ENCODE measurements around the gene SPECC1.
"Not testable (repeated sequence)": the region's sequence is repeated elsewhere in the genome, so short reads cannot be mapped to it uniquely, and the experiment has no call there.

SPECC1 gene

DNA sequence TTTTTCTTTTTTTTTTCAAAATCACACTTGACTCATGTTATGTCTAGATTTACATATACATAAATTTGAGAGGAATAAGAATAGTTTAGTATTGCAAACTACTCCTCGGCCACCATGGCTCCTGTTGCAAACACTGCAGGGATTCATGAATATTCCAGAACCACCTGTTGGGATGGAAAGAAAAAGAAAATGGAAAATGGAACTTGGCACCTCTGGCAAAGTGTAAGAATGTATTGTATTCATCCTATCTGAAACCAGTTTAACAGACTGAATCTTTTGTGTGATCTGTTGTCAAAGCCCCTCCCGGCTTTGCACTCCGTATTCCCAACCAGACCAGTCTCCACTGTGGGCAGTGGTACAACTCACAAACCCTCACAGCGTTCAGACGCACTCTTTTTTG is 124.4 kb downstream of the SPECC1 start:
- DNase-seq = no peak

DNA sequence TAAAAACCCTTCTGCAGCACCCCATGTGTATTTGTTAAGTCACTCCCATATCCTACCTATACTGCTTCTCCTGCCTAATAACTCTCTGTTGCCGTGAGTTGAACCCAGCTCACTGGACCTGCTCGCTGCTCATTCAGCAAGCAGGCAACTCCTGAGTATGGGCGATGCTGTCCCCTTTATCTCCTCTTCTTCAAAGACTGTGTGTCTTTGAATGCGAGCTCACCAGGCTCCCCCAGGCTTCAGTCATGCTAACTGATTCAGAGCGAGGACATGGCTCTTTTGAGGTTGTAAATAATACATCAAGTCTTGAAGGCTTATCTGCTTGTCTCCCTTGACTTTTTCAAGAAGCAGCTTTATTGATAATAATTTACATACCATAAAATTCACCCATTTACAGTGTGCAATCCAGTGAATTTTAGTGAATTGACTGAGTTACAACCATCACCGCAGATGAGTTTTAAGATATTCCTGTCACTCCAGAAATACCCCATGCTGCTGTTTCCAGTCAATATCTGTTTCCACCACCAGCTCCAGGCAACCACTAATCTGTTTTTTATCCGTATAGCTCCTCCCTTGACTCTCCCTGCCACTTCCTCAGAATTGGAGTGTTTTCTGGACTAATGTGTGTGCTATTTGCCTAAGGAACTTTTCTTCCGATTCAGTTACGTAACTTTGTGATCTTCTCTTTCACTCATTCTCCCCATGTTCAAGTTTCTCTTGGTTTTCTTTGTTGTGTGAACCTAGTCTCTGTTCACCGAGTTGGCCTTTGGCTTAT is 132.2 kb downstream of the SPECC1 start:
- DNase-seq = no peak

- no peak for DNase-seq
These were observed 133.1 kb downstream of the SPECC1 start for GRCh38 chr17:20142268-20142667.

- DNase-seq = no peak
These were observed 134.6 kb downstream of the SPECC1 start for GRCh38 chr17:20143740-20144139.

GRCh38 chr17:20145567-20145966 is 136.4 kb downstream of the SPECC1 start:
- no peak for DNase-seq

DNA sequence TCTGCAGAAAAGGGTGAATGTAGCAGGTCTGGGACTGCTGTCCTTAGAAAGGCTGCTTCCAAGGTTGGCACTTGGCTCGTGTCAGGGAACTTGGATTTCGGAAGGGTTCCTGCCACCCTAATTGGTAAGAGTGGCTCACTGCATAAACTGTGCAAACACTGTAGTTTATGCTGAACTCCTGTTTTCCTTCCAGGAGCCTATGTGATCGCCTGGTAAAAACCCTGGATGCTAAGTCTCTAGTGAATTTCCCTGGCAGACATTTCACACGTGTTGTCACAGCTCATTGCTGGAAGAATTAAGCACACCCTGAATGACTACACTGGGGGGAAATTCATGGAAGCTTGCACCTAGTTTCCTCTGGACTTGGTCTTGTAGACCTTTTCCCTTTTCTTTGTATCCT is 140.1 kb downstream of the SPECC1 start:
- no peak for DNase-seq

GRCh38 chr17:20151174-20151573 is 142.0 kb downstream of the SPECC1 start:
- no peak for DNase-seq

- no peak for DNase-seq
These were observed 144.1 kb downstream of the SPECC1 start for GRCh38 chr17:20153231-20153630.

DNA sequence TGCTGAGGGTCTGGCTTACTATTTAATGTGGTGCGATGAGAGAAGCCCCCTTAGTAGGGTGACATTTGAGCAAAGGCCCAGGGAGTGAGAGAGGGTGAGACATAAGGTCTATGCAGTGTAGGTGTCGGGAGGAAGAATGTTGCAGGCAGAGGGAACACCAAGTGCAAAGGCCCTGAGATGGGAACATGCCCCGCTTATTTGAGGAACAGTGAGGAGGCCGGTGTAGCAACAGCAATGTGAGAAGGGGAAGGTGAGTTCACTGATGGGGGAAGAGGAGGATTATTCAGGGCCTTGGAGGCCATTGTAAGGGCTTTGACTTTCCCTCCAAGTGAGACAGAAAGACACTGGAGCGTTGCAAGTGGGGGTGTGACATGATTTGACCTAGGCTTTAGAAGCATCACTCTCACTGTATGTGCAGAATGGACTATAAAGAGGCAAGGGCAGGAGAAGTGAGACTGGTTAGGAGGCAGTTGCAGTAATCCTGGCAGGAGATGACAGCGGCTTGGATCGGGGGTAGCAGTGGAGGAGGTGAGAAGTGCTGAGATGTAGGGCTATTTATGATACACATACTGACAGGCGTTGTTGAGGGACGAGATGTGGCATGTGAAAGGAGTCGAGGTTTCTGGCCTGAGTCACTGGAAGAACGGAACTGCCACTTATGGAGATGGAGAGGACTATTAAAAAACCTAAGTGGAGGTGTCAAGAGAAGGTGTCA is 145.3 kb downstream of the SPECC1 start:
- DNase-seq = no peak

- peak; percentile 89 for DNase-seq
These were observed 146.4 kb downstream of the SPECC1 start for GRCh38 chr17:20155258-20156195.

- DNase-seq = peak; percentile 20
These were observed 147.2 kb downstream of the SPECC1 start for GRCh38 chr17:20156196-20157000.

GRCh38 chr17:20157001-20157310 is 147.8 kb downstream of the SPECC1 start:
- DNase-seq = no peak

DNA sequence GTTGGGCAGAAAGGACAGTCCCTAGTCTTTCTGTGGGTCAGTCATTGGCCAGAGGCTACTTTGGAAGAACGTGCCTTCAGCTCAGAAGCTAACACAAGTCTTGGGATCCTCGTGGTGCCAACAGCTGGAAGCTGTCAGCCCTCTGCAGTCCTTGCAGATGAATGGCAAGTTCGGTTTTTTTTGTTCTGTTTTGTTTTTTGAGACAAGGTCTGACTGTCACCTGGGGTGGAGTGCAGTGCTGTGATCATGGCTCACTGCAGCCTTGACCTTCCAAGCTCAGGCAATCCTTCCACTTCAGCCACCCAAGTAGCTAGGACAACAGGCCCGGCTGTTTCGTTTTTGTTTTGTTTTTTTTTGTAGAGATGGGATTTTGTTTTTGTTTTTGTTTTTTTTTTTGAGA is 149.4 kb downstream of the SPECC1 start:
- DNase-seq = no peak

DNA sequence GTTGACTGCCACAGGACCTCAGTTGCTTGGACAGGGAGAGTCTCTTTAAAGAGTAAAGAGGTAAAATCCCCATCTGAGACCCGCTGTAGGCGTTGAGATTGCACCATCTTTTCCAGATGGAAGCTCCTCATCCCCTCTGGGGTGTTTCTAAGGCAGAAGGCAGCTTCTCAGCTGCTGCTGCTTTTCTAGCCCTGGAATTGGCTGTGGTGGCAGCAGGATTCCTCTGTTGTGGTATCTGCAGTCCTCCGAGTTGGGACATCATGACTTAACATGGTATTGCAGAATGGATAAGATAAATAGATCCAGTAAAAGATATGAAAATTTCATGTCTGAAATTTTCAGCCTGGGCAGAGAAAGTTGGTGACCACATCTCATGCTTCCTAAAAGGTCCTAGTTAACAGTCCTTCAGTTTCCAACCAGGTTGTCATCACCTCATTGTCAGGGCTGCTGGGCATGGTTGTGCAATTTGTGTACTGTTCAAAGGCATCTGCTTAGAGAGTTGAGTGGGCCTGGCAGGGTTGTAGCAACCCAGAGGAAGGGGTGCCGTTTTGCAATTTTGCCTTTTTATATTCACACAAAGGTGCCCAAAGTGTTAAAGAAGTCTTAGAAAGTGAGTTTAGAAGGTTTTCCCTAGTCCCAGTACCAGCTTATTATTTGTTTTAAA is 150.4 kb downstream of the SPECC1 start:
- DNase-seq = no peak

DNA sequence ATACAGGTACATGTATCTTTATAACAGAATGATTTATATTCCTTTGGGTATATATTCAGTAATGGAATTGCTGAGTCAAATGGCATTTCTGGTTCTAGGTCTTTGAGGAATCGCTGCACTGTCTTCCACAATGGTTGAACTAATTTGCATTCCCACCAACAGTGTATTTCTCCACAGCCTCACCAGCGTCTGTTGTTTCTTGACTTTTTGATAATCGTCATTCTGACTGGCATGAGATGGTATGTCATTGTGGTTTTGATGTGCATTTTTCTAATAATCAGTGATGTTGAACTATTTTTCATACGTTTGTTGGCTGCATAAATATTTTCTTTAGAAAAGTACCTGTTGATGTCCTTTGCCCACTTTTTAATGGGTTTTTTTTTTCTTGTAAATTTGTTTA is 156.4 kb downstream of the SPECC1 start:
- not testable (repeated sequence) for DNase-seq

GRCh38 chr17:20170085-20170484 is 160.9 kb downstream of the SPECC1 start:
- DNase-seq = no peak

GRCh38 chr17:20171741-20172365 is 162.7 kb downstream of the SPECC1 start:
- no peak for DNase-seq

- no peak for DNase-seq
These were observed 163.2 kb downstream of the SPECC1 start for GRCh38 chr17:20172376-20172775.

DNA sequence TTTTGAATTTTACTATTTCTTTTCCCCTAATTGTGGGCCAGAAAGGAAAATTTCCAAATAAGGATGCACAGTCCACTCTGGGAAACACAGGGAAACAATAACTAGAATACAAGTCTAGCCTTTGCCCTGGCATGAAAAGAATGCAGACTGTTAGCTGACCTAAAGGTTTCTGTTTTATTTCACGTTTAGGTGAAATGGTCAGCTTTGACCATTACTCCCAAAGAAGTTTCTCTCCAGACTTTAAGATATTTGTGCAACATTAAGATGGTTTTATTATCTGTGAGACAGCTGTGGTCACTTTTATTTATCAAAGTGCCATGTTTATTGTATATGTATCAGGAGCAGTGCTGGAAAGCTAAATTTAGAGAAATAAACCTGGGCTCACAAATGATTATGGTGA is 163.9 kb downstream of the SPECC1 start:
- no peak for DNase-seq

DNA sequence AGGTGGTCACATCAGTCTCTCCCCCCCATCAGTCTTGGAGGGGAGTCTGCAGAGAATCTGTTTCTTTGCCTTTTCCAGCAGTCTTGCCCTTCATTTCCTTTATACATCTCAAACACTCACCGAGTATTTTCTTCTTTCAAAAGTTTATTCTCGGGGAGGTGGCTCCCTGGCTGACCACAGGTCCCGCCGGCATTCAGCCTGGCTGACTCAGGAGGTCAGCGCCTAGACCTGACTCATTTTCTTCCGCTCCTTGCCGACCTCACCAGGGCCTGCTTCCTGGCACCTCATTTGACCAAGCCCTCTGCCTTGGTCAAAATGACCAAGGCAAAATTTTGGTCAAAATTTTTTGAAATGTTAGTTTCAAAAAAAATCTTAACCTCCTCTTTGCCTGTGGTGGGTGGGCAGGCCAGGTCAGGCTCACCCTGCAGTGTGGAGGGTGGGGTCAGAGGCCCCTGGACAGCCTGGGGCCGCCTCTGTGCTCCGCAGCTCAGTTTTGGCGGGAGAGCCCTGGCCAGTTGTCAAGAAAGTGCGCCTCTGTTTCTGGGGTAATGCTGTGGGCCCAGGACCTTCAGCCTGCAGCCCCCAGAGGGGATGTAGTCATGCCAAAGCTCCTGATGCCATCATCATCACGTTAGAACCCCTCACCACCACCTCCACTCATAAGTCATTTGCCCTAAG is 165.6 kb downstream of the SPECC1 start:
- DNase-seq = no peak

- DNase-seq = no peak
These were observed 169.9 kb downstream of the SPECC1 start for GRCh38 chr17:20179041-20179440.

Data from activated naive CD4-positive, alpha-beta T cell treated with anti-CD3 and anti-CD28 coated beads, Interleukin-2, amount 50 U/mL, for 16 hours (primary cell).